Thyroid gland (tissue), 4 donors: Measurements from ENCODE around the gene IRF2BPL.

Source experiments
- POLR2A ChIP-seq, 2 donors: fragments of 450-650 bp; IDR thresholded peaks; one replicate each; pipeline ENCODE4 v1.6.1; 2017; ENCODE audit warnings: antibody characterized with exemption in 2 of 2, mild to moderate bottlenecking in 2 of 2, moderate library complexity in 1 of 2
- TF ChIP-seq, protein P1 (sequence below), 6 experiments: fragments of 200-600 bp in 3 of 6; fragments of 450-650 bp in 3 of 6; sonication (generic) in 3 of 6; IDR thresholded peaks; one replicate each; pipeline ENCODE4 v1.5.1; 2016 to 2019; ENCODE audit warnings: antibody characterized with exemption in 6 of 6, mild to moderate bottlenecking in 2 of 6, inconsistent platforms in 1 of 6, moderate library complexity in 1 of 6

DNA sequence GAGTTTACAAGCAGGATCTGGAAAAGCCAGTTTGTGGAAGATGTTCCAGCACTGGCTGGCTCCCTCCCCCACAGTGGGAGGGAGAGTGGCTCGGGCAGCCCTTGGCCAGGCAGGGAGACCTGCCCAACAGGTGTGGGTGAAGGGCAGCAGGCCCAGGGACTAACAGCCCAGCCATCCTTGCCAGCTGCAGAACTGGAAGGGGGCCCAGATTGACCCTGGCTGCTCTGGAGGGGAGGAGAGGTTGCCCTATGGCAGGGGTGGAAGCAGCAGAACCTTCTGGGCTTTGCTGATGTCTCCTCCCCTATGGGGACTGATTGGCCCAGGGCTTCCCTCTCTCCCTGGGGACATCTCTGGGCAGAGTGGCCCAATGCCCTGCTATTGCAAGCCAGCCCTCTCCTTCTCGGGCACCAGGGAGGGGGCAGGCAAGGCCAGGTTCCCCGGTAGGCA, 20.5 kb downstream of the IRF2BPL start:
- TF ChIP-seq, protein P1, sequence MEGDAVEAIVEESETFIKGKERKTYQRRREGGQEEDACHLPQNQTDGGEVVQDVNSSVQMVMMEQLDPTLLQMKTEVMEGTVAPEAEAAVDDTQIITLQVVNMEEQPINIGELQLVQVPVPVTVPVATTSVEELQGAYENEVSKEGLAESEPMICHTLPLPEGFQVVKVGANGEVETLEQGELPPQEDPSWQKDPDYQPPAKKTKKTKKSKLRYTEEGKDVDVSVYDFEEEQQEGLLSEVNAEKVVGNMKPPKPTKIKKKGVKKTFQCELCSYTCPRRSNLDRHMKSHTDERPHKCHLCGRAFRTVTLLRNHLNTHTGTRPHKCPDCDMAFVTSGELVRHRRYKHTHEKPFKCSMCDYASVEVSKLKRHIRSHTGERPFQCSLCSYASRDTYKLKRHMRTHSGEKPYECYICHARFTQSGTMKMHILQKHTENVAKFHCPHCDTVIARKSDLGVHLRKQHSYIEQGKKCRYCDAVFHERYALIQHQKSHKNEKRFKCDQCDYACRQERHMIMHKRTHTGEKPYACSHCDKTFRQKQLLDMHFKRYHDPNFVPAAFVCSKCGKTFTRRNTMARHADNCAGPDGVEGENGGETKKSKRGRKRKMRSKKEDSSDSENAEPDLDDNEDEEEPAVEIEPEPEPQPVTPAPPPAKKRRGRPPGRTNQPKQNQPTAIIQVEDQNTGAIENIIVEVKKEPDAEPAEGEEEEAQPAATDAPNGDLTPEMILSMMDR (IDR thresholded peaks at IDR 0.05): no peak
- TF ChIP-seq POLR2A (IDR thresholded peaks at IDR 0.05): peak in 1 of 2 donors; percentile 74
